A673 (cell line): ENCODE data around the gene BRD9.

ENCODE experiments used
- EZH2 ChIP-seq: fragments of 200-600 bp; sonication (generic); IDR thresholded peaks from 2 replicates; pipeline ENCODE4 v1.6.1; 2017; ENCODE audit warnings: borderline replicate concordance, low read depth, mild to moderate bottlenecking, mixed read lengths, antibody characterized with exemption, low read length; ENCODE audit not compliant: poor library complexity, severe bottlenecking
- TF ChIP-seq, protein P1 (sequence below): fragments of 300-800, 200-600 bp; sonication (generic); conservative IDR thresholded peaks from 2 replicates; pipeline ENCODE4 v1.5.1; 2017; ENCODE audit warnings: low read depth, mild to moderate bottlenecking, antibody characterized with exemption, low read length, moderate library complexity, mixed read lengths

DNA sequence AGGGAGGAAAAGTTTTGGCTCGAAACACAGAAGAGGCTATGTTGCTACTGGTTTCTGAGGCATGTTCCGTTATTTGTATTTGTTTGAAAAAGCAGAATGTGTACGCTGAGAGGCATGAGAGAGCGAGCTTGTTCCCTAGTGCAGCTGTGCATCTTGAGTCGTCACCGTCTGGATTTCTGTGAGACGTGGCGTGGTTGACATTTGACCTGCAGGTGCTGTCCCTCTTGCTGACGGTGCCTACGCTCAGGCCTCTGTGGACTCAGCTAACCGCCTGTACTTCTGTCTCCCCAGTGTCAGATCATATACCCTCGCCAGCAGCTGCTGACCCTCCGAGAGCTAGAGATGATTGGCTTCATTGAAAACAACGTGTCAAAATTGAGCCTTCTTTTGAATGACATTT, 21.6 kb upstream of the BRD9 start:
- TF ChIP-seq, protein P1, sequence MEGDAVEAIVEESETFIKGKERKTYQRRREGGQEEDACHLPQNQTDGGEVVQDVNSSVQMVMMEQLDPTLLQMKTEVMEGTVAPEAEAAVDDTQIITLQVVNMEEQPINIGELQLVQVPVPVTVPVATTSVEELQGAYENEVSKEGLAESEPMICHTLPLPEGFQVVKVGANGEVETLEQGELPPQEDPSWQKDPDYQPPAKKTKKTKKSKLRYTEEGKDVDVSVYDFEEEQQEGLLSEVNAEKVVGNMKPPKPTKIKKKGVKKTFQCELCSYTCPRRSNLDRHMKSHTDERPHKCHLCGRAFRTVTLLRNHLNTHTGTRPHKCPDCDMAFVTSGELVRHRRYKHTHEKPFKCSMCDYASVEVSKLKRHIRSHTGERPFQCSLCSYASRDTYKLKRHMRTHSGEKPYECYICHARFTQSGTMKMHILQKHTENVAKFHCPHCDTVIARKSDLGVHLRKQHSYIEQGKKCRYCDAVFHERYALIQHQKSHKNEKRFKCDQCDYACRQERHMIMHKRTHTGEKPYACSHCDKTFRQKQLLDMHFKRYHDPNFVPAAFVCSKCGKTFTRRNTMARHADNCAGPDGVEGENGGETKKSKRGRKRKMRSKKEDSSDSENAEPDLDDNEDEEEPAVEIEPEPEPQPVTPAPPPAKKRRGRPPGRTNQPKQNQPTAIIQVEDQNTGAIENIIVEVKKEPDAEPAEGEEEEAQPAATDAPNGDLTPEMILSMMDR: no peak
- TF ChIP-seq EZH2: no peak
